NCI-H1436 treated with DMSO at 0.1 percent for 48 hours (cell line): Measurements from ENCODE around the gene C15orf39.
A peak's percentile ranks its signal among the peaks of the same experiment; 100 is the strongest.

ENCODE experiments used
- DNase-seq: peaks from one replicate; lab custom pipeline; 2025; lab: John Stamatoyannopoulos, UW

C15orf39 gene

DNA sequence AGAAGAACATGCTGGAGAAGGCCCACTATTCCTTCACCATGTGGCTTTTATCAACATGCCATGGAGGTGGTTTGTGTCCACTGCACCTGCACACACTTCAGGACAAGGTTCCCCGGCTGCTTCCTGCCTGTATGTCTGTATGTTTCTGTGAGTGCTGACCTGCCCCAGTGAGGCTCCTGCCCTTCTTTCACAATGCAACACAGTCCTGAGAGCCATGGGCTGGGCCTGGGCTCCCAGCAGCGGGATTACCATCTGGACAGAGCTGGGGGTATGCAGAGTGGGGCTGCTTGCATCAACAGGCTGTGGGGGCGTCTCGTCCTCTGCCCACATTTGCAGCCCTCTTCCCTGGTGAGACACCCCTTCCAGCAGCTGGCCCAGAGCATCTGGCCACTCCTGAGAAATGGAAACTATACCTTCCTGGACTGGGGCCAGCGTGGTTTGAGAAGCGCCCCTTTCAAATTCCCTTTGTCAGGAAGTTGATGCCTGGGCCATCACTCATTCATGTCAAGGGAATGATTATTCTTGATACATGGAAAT lies 29.3 kb upstream of the C15orf39 start:
- no peak for DNase-seq

DNA sequence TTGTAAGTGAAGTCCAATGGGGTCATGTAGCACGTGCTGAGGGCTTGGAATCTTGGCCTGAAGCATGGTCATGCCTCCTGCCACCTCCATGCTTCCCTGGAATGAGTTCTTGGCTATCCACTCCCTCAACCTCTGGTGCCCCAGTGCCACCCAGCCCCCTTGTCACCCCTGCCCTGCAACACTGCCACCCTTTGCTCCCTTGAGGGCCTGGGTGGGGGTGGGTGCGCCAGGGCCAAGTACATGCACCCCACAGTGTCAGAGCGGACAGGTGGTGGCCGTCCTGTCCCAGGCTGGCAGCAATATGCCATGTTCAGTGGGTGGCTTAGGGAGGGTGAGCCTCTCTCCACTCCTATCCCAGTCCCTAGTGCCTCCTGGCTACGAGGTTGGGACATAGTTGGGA lies 27.6 kb upstream of the C15orf39 start:
- DNase-seq: no peak

DNA sequence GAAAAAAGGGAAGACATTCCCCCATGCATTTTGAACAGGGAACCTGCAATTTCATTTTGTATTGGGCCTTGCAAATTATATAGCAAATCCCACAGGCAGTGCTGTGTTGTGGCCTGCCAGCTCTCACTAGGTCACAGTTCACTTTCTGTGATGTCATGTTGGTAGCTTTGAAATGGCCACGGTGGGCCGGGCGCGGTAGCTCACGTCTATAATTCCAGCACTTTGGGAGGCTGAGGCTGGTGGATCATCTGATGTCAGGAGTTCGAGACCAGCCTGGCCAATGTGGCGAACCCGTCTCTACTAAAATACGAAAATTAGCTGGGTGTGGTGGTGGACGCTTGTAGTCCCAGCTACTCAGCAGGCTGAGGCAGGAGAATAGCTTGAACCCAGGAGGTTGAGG lies 27.0 kb upstream of the C15orf39 start:
- no peak for DNase-seq

DNA sequence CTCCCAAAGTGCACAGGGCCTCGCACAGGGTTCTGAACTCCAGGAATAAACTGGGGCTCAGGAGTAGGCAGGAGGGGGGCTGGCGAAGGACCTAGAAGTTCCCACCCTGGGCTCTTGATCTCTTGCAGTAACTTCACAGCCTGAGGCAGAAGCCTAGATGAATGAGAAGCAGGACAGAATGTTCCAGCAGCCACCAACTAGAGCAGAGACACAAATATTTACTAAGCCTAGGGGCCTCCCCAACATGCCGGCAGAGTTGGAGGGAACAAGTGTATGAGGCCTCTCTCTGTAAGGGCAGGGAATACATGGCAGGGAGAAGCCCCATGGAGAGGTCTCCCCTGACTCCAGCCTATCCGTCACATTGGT lies 25.3 kb upstream of the C15orf39 start:
- no peak for DNase-seq

DNA sequence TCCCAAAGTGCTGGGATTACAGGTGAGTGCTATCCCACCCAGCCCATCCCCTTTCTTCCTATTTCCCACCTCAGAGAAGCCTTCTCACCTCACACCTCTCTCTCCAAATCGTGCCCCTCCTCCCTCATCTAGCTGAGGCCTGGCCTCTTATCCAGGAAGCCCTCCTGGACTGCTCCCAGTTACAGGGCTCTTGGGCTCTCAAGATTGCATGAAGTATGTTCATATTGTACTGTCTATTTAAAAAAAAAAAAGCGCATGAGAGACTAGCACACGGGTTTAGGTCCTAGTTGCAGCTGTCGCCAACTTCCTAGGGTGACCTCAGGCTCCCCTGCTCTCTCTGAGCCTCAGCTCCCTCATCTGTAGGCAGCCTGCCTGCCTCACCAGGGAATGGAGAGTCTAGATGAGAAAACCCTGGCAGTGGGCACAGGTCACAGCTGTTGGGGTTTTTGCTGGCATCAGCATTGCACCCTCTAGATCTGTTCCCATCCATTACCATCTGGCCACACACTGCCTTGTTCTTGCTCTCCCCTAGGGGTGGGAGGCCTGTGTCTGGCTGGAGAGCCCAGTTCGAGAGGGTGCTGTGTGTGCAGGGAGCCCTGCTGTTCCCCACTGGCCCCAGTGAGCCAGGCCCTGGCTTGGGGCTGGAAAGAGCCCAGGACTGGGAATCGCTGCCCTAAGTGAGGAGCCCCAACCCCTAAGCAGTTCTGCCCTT lies 24.2 kb upstream of the C15orf39 start:
- DNase-seq: no peak

DNA sequence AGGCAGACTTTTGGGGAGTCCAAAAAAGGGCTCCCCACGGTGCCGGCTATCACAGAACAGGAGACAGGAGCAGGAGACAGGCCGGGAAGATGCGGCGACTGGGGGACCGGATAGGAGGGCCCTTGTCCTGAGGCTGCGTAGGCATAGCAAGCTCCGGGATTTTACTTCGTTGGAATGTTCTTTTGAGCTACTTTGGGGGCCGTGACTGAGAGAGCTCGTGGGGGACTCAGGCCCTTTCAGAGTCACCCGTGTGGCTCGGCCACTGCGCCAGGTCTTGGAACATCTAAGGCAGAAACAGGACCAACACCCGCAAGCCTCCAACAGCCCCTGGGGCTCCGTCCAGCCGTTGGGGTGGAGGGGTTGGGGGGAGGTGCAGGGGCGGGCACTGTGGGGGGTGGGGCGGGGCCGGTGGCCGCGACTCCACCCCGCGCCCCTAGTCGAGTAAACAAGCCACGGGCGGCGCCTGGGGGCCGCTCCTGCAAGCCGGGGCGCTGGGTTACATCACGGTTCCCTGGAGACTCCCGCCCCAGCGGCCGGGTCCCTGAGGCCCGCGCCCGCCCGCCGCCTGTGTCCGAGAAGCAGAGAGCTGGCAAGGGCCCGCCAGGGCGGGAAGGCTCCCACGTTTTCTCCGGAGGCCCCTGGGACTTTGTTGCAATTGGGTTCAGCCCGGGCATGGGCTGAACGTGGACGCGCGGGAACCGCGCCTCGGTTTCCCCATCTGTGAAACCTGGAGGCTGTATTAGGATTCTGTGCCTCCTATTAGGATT lies 23.3 kb upstream of the C15orf39 start:
- no peak for DNase-seq

DNA sequence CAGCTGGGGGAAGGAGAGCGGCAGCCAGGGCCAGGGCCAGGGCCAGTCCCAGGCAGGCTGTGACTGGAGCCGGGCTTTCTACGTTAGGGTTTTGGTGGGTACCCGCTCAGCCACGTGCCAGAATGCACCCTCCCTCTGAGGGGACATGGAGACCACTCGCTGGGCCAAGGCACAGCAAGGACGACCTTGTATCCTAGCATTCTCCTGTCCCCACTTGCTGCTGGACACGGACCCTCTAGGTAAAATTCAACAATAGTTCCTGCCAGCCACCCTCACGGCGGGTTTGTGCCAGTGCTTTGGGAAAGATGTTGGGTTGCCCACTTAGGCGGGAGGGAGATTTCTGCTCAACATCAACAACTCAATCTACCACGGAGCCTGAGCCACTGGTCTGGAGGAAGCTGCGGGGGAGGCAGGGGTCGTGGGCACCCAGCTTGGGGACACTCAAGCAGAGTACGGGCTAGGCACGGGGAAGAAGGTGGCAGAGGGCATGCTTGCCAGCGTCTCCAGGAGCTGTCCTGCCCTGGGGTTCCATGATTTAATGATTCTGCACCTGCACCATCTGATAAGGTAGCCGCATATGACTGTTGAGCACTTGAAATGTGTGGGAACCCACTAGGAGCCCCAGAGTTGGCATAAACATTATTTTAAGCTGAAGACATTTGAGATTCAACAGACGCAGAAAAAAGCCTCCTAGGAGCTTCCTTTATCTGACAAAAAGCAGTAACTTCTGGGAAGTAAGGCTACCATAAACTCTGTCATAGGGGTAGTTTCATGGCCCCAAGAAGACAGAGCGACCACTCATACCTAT lies 22.5 kb upstream of the C15orf39 start:
- no peak for DNase-seq

DNA sequence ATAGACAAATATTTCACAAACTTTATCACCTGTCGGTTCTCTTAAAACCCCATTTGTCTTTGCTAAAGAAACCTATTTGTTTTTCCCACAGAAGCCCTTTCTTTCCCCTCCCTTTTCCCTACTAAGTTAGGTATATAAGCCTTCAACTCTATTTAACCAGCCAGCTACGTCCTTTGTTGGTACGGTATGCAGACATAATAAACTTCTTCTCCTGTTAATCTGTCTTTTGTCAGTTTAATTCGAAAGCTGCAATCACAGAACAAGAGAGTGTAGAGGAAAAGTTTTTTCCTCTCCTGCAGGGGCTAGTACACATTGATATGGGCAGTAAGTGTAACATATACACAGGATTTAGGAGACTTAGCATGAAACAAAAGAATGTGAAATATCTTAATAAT lies 21.9 kb upstream of the C15orf39 start:
- no peak for DNase-seq

DNA sequence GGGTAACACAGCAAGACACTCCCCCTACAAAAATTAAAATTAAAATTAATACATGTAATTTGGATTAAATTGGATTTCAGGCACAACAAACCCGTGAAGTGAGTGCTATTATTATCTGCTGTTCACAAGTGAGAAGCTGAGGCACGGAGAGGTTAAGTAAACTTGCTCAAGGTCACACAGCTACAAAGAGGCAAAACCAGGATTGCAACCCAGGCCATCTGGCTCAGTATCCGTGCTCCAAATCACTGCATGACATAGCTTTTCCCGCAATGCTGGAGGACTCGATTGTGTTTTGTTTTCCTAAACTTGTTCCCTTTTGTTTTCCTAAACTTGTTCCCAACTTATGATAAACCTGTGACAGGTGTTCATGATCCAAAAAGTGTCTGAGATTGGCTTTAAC lies 19.9 kb upstream of the C15orf39 start:
- DNase-seq: no peak

DNA sequence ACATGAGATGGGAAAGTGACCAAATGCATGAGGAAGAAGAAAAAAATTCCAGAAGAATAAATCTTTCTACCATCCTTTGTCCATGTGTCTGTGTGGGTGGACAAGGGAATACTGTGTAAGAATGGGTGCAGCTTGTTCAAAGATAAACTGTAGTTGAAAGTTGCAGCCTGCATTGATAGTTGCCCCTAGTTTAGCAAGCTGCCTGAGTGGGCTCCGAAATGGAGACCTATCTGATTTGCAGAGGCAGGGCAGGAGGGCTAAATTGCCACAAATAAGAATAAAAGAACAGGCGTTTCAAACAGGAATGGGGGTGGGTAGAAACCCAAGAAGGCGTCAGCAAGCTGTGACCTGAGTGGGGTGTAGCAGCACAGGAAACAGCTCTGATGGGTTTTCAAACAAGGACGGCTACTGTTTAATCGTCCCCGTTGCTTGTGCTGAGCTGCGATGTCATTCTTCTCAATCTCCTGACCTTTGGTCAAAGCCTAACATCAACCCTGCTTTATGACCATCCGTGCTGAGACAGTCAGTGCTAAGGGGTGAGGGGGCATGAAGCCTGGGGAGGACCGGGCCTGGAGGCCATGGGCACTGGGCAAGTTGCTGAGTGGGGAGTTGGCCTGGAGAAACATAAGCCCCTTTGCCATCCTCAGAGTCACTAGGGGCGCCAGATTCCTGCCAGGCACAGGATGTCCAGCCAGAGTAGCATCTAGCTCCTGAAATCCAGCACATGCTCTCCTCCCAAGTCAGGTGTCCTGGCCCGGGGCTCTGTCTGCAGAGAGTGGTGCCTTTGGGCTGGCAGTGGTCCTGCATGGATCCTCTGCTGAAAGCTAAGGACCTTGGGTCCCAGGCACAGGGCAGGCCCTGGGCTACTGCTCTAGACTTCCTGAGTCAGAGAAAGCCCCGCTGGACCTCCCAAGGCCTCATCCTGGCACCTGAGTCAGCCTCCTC lies 19.2 kb upstream of the C15orf39 start:
- DNase-seq: no peak

DNA sequence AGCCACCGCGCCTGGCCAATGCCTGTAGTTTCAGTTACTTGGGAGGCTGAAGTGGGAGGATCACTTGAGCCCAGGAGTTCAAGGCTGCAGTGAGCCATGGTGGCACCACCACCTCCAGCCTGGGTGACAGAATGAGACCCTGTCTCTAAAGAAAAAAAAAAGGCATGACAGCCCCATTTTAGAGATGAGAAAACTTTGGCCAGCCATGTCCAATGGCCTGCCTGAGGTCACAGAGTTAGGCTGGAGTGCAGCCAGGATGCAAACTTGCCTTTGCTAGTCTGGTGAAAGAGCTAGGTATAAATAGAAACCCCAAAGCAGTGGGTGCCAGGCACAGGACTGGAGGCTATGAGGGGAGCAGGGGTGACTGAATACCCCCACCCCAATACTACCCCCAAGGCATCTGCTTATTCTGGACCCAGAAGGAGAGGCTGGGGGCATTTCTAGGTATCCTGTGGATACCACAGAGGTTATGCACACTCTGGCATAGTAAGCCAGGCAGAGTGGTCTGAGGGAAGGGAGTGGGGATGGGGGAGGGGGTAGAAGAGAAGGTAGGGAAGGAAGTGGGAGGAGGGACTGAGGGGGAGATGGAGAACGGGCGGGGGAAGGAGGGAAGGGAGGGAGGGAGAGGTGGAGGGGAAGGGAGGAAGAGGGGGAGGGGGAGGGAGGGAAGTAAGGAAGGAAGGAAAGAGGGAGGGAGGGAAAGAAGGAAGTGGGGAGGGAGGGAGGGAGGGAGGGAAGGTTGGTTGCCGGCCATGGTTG lies 16.2 kb upstream of the C15orf39 start:
- DNase-seq: no peak

DNA sequence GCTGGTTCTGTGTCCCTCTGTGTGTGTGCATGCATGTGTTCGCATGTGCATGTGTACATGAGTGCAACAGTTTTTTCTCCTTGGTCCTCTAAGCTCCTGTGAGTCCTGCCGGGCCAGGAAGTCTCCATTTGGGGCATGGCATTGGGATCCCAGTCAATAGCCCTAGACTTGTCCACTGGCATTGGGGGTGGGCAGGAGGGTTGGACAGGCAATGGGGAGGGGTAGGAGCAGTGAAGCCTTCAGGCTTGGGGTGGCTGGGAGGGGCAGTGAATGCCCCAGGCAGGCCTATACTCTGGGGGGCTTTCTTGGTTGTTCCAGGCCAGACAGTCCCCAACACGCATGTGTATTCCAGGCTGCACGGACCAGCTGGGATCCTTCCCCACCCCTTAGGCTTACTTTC lies 15.6 kb upstream of the C15orf39 start:
- DNase-seq: no peak

DNA sequence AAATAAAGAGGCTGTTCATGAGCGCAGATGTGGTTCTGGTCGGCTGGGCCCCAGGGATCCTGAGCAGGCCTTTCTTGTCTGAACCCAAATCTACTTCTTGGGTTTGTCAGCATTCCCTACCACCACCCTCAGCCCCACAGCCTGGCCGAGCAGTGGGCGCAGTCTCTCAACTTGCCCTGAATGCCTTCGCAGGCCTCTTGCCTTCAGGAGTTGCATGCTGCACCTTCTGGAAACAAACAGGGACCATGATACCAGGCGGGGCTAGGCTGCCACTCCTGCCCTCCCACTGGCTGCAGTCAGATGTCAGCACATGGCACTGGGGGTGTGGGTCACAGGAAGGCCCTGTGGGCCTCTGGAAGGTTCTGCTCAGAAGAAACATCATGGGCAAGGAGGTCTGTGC lies 13.2 kb upstream of the C15orf39 start:
- no peak for DNase-seq

DNA sequence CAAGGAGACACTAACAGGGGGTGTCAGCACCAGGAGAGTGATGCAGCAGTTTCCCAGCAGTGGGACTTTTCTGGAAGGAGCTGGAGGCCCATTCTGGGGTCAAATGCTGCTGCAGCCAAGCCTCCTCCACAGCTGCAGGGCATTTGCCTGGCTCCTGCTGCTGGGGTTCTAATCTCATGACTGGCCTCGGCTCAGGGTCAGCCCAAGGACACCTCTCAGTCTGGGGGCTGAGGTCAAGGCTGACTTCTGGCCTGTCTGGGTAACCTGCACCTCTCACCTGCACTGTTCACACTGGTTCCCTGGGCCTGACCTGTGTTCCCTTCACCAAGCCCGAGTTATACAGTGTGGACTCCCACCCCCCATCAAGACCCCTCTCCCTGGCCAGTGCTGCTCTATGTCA lies 10.4 kb upstream of the C15orf39 start:
- no peak for DNase-seq

DNA sequence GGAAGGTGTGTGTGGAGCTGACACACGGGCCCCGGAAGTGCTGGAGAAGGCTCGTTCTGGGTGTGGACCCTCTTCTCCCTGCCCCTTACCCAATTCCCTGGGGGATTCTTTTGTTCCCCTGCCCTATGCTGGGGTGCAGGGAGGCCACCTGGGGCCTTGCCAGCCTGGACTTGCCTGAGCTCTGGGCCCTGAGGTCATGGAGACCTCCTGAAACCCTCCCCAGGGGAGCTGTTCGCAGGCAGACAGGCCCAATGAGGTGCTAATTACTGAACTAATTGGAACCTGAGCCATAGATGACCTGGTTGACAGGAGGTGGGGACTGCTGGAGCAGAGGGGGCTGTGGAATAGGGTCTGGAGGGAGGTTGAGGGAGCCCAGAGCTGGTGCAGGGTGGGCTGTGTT lies 9.4 kb upstream of the C15orf39 start:
- DNase-seq: no peak

DNA sequence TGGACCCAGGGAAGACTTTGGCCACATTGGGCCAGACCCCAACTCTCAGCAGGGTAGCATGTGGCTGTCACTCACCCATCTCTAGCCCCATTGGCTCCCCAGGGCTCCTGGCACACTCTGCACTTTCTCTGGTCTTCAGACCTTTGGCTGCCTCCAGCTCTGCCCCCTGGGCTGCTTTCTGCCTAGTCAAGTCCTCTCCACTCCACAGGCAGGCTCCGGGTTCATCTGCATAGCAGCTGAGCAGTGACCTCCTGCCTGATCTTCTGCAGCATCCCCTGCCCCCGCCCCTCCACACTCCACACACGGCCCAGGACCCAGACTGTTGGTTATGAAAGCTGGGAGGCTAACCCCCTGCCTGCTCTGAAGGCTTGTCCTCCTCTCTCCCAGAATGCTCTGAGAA lies 8.4 kb upstream of the C15orf39 start:
- DNase-seq: no peak

DNA sequence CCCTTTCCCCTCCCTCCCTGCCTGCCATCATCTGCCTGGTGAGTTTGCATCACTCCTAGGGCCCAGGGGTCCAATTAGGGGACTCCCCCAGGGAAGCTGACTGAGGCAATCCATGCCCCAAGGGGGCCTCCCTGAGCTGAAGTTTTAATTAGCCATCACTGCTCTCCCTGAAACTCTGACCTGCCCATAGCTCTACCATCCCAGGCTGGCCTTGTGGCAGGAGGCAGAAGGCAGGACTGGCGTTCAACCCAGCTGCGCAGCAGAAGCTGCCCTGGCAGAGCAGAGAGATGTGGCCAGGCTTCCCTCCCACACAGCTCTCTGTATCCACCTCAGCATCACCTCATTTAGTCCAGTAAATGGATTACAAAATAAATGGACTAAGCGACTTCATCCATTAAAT lies 7.7 kb upstream of the C15orf39 start:
- no peak for DNase-seq

DNA sequence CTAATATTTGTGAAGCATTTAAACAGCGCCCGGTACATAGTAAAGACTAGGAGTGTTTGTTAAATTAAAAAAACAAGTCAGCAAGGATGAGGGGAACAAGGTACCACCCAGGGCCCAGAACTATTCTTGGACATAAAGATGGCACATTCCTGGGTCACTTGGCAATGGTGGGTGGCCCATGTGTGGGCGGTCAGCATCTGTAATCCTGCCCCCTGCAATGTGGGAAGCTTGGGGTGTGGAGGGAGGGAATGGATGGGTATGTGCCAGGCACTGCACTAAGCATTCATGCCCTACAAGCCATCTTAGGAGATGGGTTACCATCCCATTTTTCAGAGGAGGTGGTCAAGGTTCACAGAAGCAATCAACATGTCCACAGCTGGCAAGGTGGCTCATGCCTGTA lies 7.3 kb upstream of the C15orf39 start:
- no peak for DNase-seq

DNA sequence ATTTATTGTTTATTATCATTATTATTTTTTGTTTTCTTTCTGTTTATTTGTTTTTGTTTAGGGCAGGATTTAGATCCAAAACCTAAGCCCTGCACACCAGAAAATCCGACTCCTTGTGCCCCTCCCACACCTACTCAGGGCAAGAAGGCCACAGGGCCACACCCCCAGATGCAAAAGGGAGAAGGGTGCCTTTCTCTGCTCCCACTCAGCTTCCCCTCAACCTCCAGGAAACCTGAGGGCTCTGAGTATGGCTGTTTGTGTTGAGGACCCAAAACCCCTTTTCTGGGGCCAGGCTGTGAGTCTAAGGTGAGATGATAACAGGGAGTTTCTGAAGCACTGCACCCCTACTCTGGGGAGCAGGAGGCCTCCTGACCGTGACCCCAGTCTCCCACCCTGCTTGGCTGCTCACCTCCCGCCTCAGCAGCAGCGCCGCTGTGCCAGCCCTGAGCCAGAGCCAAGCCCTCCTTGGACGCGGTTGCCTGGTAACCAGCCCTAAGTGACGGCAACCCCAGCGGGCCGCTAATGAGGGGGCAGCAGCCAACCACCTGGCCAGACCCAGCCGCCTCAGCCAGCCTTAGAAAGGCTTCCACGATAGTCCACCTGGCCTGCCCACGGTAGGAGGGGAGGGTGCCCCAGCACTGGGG lies 6.4 kb upstream of the C15orf39 start:
- DNase-seq: peak; percentile 47

DNA sequence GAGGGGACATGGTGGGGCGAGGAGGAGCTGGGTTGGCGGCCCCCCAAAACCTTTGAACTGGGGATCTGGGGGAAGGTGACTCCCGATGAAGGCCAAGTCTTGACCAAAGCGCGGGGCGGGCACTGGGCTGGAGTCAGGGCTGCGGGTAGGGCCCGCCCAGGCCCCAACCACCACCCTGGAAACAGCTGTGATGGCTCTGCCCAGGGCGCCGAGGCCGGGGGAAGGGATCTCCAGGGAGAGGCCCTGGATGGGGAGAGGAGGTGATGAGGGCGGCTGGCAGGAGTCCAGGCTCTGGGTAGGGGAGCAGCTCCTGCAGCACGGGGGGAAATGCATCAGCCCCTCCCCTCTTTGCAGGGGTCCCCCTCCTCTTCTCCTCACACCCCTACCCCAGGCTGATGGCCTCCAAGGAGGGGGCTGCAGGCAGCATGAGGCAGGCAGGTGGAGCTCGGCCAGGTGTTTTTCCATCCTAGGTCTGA lies 5.9 kb upstream of the C15orf39 start:
- no peak for DNase-seq
